CD14-positive monocyte (primary cell): ENCODE measurements around the gene SSBP3. TPM values are rescaled to one million over a fixed set of nuclear protein-coding genes. Genes with fewer than 3 reads are reported as not detected.

Experiments used
- DNase-seq, 3 donors: peaks; one replicate each; pipeline ENCODE4 v3.0.0-alpha.2; 2011 to 2022
- H2AFZ ChIP-seq: 2 replicates; pipeline ENCODE4 v1.6.0; 2012; ENCODE audit warnings: mild to moderate bottlenecking, low read depth, low read length, inconsistent platforms; ENCODE audit not compliant: insufficient read depth, poor library complexity, severe bottlenecking
- H3K27ac ChIP-seq, 2 donors: 1 replicate in 1 of 2; 2 replicates in 1 of 2; pipeline ENCODE4 v1.5.1; 2012 to 2013; ENCODE audit warnings: low read length in 2 of 2, control low read depth in 1 of 2, inconsistent platforms in 1 of 2, low read depth in 1 of 2, mild to moderate bottlenecking in 1 of 2
- H3K27me3 ChIP-seq, 2 donors: one replicate each; pipeline versions ENCODE4 v1.6.0 to v1.6.1; 2011 to 2013; ENCODE audit warnings: low read length in 2 of 2; ENCODE audit not compliant: control insufficient read depth in 2 of 2, insufficient read depth in 2 of 2
- H3K36me3 ChIP-seq, 2 donors: replicated peaks in 1 of 2; 1 replicate in 1 of 2; 2 replicates in 1 of 2; pipeline versions ENCODE4 v1.5.1 to v1.6.1; 2012 to 2013; ENCODE audit warnings: low read length in 2 of 2, control low read depth in 1 of 2, inconsistent platforms in 1 of 2, mild to moderate bottlenecking in 1 of 2; ENCODE audit not compliant: insufficient read depth in 2 of 2, control insufficient read depth in 1 of 2
- H3K4me1 ChIP-seq, 2 donors: 1 replicate in 1 of 2; 2 replicates in 1 of 2; pipeline versions ENCODE4 v1.5.1 to v1.6.1; 2012 to 2013; ENCODE audit warnings: low read length in 2 of 2, control low read depth in 1 of 2, inconsistent platforms in 1 of 2, mild to moderate bottlenecking in 1 of 2, moderate library complexity in 1 of 2; ENCODE audit not compliant: insufficient read depth in 2 of 2, control insufficient read depth in 1 of 2
- H3K4me2 ChIP-seq: replicated peaks from 2 replicates; pipeline ENCODE3; 2012; ENCODE audit warnings: low read length, moderate library complexity, mild to moderate bottlenecking; ENCODE audit not compliant: poor library complexity, severe bottlenecking; ENCODE audit errors: extremely low read depth
- H3K4me3 ChIP-seq, 3 experiments: fragments of 200-600 bp in 1 of 3; sonication (generic) in 1 of 3; replicated peaks in 1 of 3; 1 replicate in 2 of 3; 2 replicates in 1 of 3; pipeline ENCODE4 v1.5.1; 2011 to 2013; ENCODE audit warnings: low read length in 3 of 3, mild to moderate bottlenecking in 3 of 3, control low read depth in 2 of 3, low read depth in 2 of 3, inconsistent platforms in 1 of 3, moderate library complexity in 1 of 3
- H3K79me2 ChIP-seq: 2 replicates; pipeline ENCODE4 v1.6.0; 2012; ENCODE audit warnings: mild to moderate bottlenecking, control low read depth, inconsistent platforms, low read length, moderate library complexity; ENCODE audit not compliant: insufficient read depth
- H3K9ac ChIP-seq: 2 replicates; pipeline ENCODE4 v1.6.0; 2017; ENCODE audit warnings: low read length, mild to moderate bottlenecking; ENCODE audit not compliant: insufficient read depth, poor library complexity, severe bottlenecking
- H3K9me3 ChIP-seq, 2 donors: replicated peaks in 1 of 2; 1 replicate in 1 of 2; 2 replicates in 1 of 2; pipeline versions ENCODE4 v1.5.1 to v1.6.1; 2012 to 2013; ENCODE audit warnings: low read length in 2 of 2, control low read depth in 1 of 2; ENCODE audit not compliant: control insufficient read depth in 1 of 2, insufficient read depth in 1 of 2
- H4K20me1 ChIP-seq: 2 replicates; pipeline ENCODE4 v1.6.0; 2012; ENCODE audit warnings: mild to moderate bottlenecking, low read length, control low read depth, moderate library complexity; ENCODE audit not compliant: insufficient read depth
- H3K27ac Mint-ChIP-seq, 7 donors: one replicate each; pipeline ENCODE4 v1.8.0; 2020; ENCODE audit warnings: mild to moderate bottlenecking in 7 of 7, mixed read lengths in 7 of 7, moderate library complexity in 6 of 7, inconsistent platforms in 2 of 7
- H3K27me3 Mint-ChIP-seq, 3 donors: one replicate each; pipeline ENCODE4 v1.8.0; 2021 to 2022; ENCODE audit warnings: low read depth in 3 of 3, mild to moderate bottlenecking in 3 of 3, mixed read lengths in 3 of 3, moderate library complexity in 3 of 3, inconsistent platforms in 1 of 3
- H3K36me3 Mint-ChIP-seq, 2 donors: one replicate each; pipeline ENCODE4 v1.8.0; 2020; ENCODE audit warnings: mixed read lengths in 2 of 2, inconsistent platforms in 1 of 2, mild to moderate bottlenecking in 1 of 2
- H3K4me1 Mint-ChIP-seq: one replicate; pipeline ENCODE4 v1.8.0; 2020; ENCODE audit warnings: mild to moderate bottlenecking, mixed read lengths
- H3K4me3 Mint-ChIP-seq, 2 donors: one replicate each; pipeline ENCODE4 v1.8.0; 2020; ENCODE audit warnings: mild to moderate bottlenecking in 2 of 2, mixed read lengths in 2 of 2, moderate library complexity in 1 of 2
- H3K9me3 Mint-ChIP-seq, 7 donors: one replicate each; pipeline ENCODE4 v1.8.0; 2020 to 2022; ENCODE audit warnings: mixed read lengths in 7 of 7, mild to moderate bottlenecking in 6 of 7, moderate library complexity in 6 of 7, inconsistent platforms in 2 of 7
- CTCF ChIP-seq: fragments of 200-600 bp; IDR thresholded peaks from one replicate; pipeline ENCODE4 v1.8.0; 2022; ENCODE audit warnings: antibody characterized with exemption, mild to moderate bottlenecking
- WGBS: methylation state at CpG from one replicate; pipeline ENCODE4 v1.1.5; 2013; ENCODE audit warnings: missing lambda C conversion rate; ENCODE audit not compliant: insufficient coverage; 5-methylcytosine and 5-hydroxymethylcytosine counted together
- intact Hi-C, 2 donors: fragments of 100-400 bp; cut with micrococcal nuclease; formaldehyde crosslinking; loops; one replicate each; pipeline versions ENCODE4 v1.15.0 to v1.15.1; 2023
- polyA plus RNA-seq, 3 donors: library from polyadenylated mRNA; depleted of rRNA in 1 of 3; unstranded in 2 of 3; stranded (reverse) in 1 of 3; fragments of 300-500 nt in 2 of 3; fragments of >200 nt in 1 of 3; fragmentation: Illumina TruSeq in 2 of 3; gene quantifications; 1 replicate in 2 of 3; 2 replicates in 1 of 3; pipeline ENCODE4 v1.2.3, GENCODE V29; 2012 to 2021

Gene SSBP3
- polyA plus RNA-seq, 3 donors: 4.1 to 30.7 (median 4.3) TPM

GRCh38 chr1:54395281-54395934, 10.8 kb downstream of the SSBP3 start:
- Histone ChIP-seq H3K27me3 (no peaks in the 10 kb centered on the region), H3K36me3 (peaks cover 66 to 85% of the 10 kb centered on the region in 2 donors), H2AFZ (no peak overlapping the region), H4K20me1 (peaks cover 88% of the 10 kb centered on the region), H3K9me3 (no peaks in the 10 kb centered on the region), H3K9ac (no peak overlapping the region), H3K4me2 (no peak overlapping the region), H3K4me3 (no peak overlapping the region), H3K79me2 (no peaks in the 10 kb centered on the region), H3K4me1 (no peaks in the 10 kb centered on the region), H3K27ac (no peak overlapping the region)
- H3K9me3 Mint-ChIP-seq: peaks cover 0 to 5% (median 0%) of the 10 kb centered on the region in 7 donors
- peaks cover 77 to 89% of the 10 kb centered on the region in 2 donors for H3K36me3 Mint-ChIP-seq
- no peak for DNase-seq
- H3K27ac Mint-ChIP-seq: no peak overlapping the region
- H3K27me3 Mint-ChIP-seq: no peaks in the 10 kb centered on the region
- WGBS: 93% methylated on average over 3 of the region's 11 CpGs
- TF ChIP-seq CTCF: no peak
- intact Hi-C loops: no loop called here
- H3K4me3 Mint-ChIP-seq: no peak overlapping the region
- peaks cover 5% of the 10 kb centered on the region for H3K4me1 Mint-ChIP-seq

GRCh38 chr1:54394104-54394503, 12.1 kb downstream of the SSBP3 start:
- Mint-ChIP-seq H3K36me3 (peaks cover 69 to 82% of the 10 kb centered on the region in 2 donors), H3K4me3 (no peak overlapping the region), H3K27me3 (no peaks in the 10 kb centered on the region), H3K27ac (no peak overlapping the region), H3K4me1 (peaks cover 4% of the 10 kb centered on the region), H3K9me3 (peaks cover 0 to 5% (median 0%) of the 10 kb centered on the region in 7 donors)
- Histone ChIP-seq H3K79me2 (no peaks in the 10 kb centered on the region), H3K4me2 (no peak overlapping the region), H3K9ac (no peak overlapping the region), H3K27ac (no peak overlapping the region), H3K9me3 (no peaks in the 10 kb centered on the region), H3K27me3 (no peaks in the 10 kb centered on the region), H3K4me3 (no peak overlapping the region), H3K36me3 (peaks cover 57 to 81% of the 10 kb centered on the region in 2 donors), H3K4me1 (no peaks in the 10 kb centered on the region), H2AFZ (no peak overlapping the region), H4K20me1 (peaks cover 83% of the 10 kb centered on the region)
- TF ChIP-seq CTCF: no peak
- intact Hi-C loops: no loop called here
- no CpG with 5 or more reads among the region's 4 CpGs for WGBS
- DNase-seq: no peak
